B cell (primary cell): Measurements from ENCODE around the gene CACNA1D. TPM values are rescaled to one million over a fixed set of nuclear protein-coding genes. Genes with fewer than 3 reads are reported as not detected.

Experiments used
- ATAC-seq: fragments of 200-7000 bp; cut with Tn5 transposase; one replicate; pipeline ENCODE4 v1.10.0; 2021; ENCODE audit warnings: low read depth, mild to moderate bottlenecking, moderate number of reproducible peaks, moderate library complexity
- CTCF ChIA-PET: fragments of 350-600 bp; sonication (Branson Sonifier 250); formaldehyde crosslinking; loops from one replicate; lab custom pipeline; 2021; ENCODE audit warnings: antibody characterized with exemption, inconsistent platforms; lab: Charles Lee
- POLR2A ChIA-PET: fragments of 350-600 bp; sonication (Branson Sonifier 250); formaldehyde crosslinking; loops from one replicate; lab custom pipeline; 2021; ENCODE audit warnings: antibody characterized with exemption; lab: Charles Lee
- DNase-seq: peaks from one replicate; pipeline ENCODE4 v3.0.0; 2013
- H2AFZ ChIP-seq: 2 replicates; pipeline ENCODE4 v1.6.1; 2012; ENCODE audit warnings: mild to moderate bottlenecking, low read depth, low read length; ENCODE audit not compliant: insufficient read depth, poor library complexity, severe bottlenecking
- H3K27ac ChIP-seq, 2 donors: 1 replicate in 1 of 2; 2 replicates in 1 of 2; pipeline ENCODE4 v1.5.1; 2012 to 2013; ENCODE audit warnings: low read length in 2 of 2, mild to moderate bottlenecking in 2 of 2, moderate library complexity in 1 of 2
- H3K27me3 ChIP-seq, 4 experiments: fragments of 200-600 bp in 1 of 4; sonication (generic) in 1 of 4; replicated peaks in 1 of 4; 1 replicate in 2 of 4; 2 replicates in 2 of 4; pipeline versions ENCODE4 v1.6.1 to v1.7.0; 2013 to 2016; ENCODE audit warnings: low read length in 3 of 4, mild to moderate bottlenecking in 2 of 4, mixed read lengths in 1 of 4, moderate library complexity in 1 of 4; ENCODE audit not compliant: insufficient read depth in 4 of 4, control insufficient read depth in 3 of 4; ENCODE audit errors: control extremely low read depth in 1 of 4
- H3K36me3 ChIP-seq, 2 experiments: replicated peaks in 1 of 2; 1 replicate in 1 of 2; 2 replicates in 1 of 2; pipeline versions ENCODE4 v1.6.1 to v1.7.1; 2013; ENCODE audit warnings: low read length in 1 of 2; ENCODE audit not compliant: insufficient read depth in 2 of 2, control insufficient read depth in 1 of 2; ENCODE audit errors: control extremely low read depth in 1 of 2, extremely low read depth in 1 of 2
- H3K4me1 ChIP-seq, 2 donors: fragments of 200-600 bp in 1 of 2; sonication (generic) in 1 of 2; 1 replicate in 1 of 2; 2 replicates in 1 of 2; pipeline versions ENCODE4 v1.5.1 to v1.6.1; 2013 to 2017; ENCODE audit warnings: low read length in 2 of 2; ENCODE audit not compliant: control insufficient read depth in 2 of 2, insufficient read depth in 2 of 2
- H3K4me2 ChIP-seq: replicated peaks from 2 replicates; pipeline ENCODE3; 2012; ENCODE audit warnings: mild to moderate bottlenecking, low read depth, low read length; ENCODE audit not compliant: poor library complexity, severe bottlenecking
- H3K4me3 ChIP-seq, 5 experiments: fragments of 200-600 bp in 1 of 5; sonication (generic) in 1 of 5; 1 replicate in 3 of 5; 2 replicates in 2 of 5; pipeline versions ENCODE4 v1.5.1 to v1.7.0; 2011 to 2016; ENCODE audit warnings: low read length in 4 of 5, mild to moderate bottlenecking in 4 of 5, low read depth in 2 of 5, control low read depth in 1 of 5, moderate library complexity in 1 of 5; ENCODE audit not compliant: insufficient read depth in 1 of 5; ENCODE audit errors: control extremely low read depth in 1 of 5, extremely low read depth in 1 of 5
- H3K79me2 ChIP-seq: fragments of 200-600 bp; sonication (generic); one replicate; pipeline ENCODE4 v1.6.0; 2016; ENCODE audit warnings: low read length; ENCODE audit not compliant: control insufficient read depth, insufficient read depth
- H3K9ac ChIP-seq: fragments of 200-600 bp; sonication (generic); 2 replicates; pipeline ENCODE4 v1.6.1; 2017; ENCODE audit warnings: mild to moderate bottlenecking, low read length, moderate library complexity
- H3K9me3 ChIP-seq, 3 donors: one replicate each; pipeline versions ENCODE4 v1.6.1 to v1.7.1; 2013; ENCODE audit warnings: low read length in 2 of 3; ENCODE audit not compliant: control insufficient read depth in 2 of 3, insufficient read depth in 1 of 3; ENCODE audit errors: control extremely low read depth in 1 of 3
- H4K20me1 ChIP-seq: 2 replicates; pipeline ENCODE4 v1.6.0; 2012; ENCODE audit warnings: mild to moderate bottlenecking, low read length; ENCODE audit not compliant: insufficient read depth, control insufficient read depth, poor library complexity, severe bottlenecking
- H3K27ac Mint-ChIP-seq: one replicate; pipeline ENCODE4 v1.8.0; 2021; ENCODE audit warnings: mixed read lengths
- H3K27me3 Mint-ChIP-seq: one replicate; pipeline ENCODE4 v1.8.0; 2021; ENCODE audit warnings: mixed read lengths
- H3K4me1 Mint-ChIP-seq: one replicate; pipeline ENCODE4 v1.8.0; 2021; ENCODE audit warnings: mixed read lengths
- H3K4me3 Mint-ChIP-seq: one replicate; pipeline ENCODE4 v1.8.0; 2021; ENCODE audit warnings: mixed read lengths
- H3K9me3 Mint-ChIP-seq: one replicate; pipeline ENCODE4 v1.8.0; 2022; ENCODE audit warnings: mixed read lengths; ENCODE audit not compliant: insufficient read depth
- CTCF ChIP-seq: fragments of 200-600 bp; IDR thresholded peaks from one replicate; pipeline ENCODE4 v1.8.0; 2022; ENCODE audit warnings: antibody characterized with exemption, mild to moderate bottlenecking
- EZH2 ChIP-seq: IDR thresholded peaks from 2 replicates; pipeline ENCODE4 v1.6.1; 2012; ENCODE audit warnings: borderline replicate concordance, low read depth, mild to moderate bottlenecking, moderate library complexity, low read length; ENCODE audit not compliant: insufficient read depth, poor library complexity, severe bottlenecking
- WGBS: methylation state at CpG from one replicate; pipeline ENCODE4 v1.1.5; 2013; ENCODE audit warnings: missing lambda C conversion rate; ENCODE audit not compliant: insufficient coverage; 5-methylcytosine and 5-hydroxymethylcytosine counted together
- intact Hi-C: fragments of 100-400 bp; cut with micrococcal nuclease; formaldehyde crosslinking; loops from one replicate; pipeline ENCODE4 v1.10.0; 2022
- polyA plus RNA-seq: library from polyadenylated mRNA; depleted of rRNA; stranded (reverse); fragments of >200 nt; gene quantifications from 2 replicates; pipeline ENCODE4 v1.2.3, GENCODE V29; 2012
- total RNA-seq, 2 donors: library from RNA; stranded (reverse); fragments of 120-200 nt in 1 of 2; gene quantifications; 1 replicate in 1 of 2; 2 replicates in 1 of 2; pipeline versions ENCODE4 v1.2.3 to v1.2.4, GENCODE V29; 2013 to 2022

CACNA1D gene
- total and polyA plus RNA-seq, 2 donors (not counting 1 experiment from before 2014, with no cell fraction given), result 0.06 to 0.07 TPM

GRCh38 chr3:53624061-53624857 lies 129.8 kb downstream of the CACNA1D start:
- no peak overlapping the region for H3K27ac Mint-ChIP-seq
- H3K9me3 Mint-ChIP-seq, result no peaks in the 10 kb centered on the region
- intact Hi-C loops, result no loop called here
- peaks cover 37% of the 10 kb centered on the region for H3K27me3 Mint-ChIP-seq
- H4K20me1 ChIP-seq, result no peaks in the 10 kb centered on the region
- no peaks in the 10 kb centered on the region for H3K4me1 ChIP-seq
- 94% methylated on average over 5 of the region's 10 CpGs for WGBS
- H3K9ac ChIP-seq, result no peak overlapping the region
- no peak for ATAC-seq
- H3K79me2 ChIP-seq, result no peaks in the 10 kb centered on the region
- ChIA-PET CTCF (no interaction called here), POLR2A (no interaction called here)
- TF ChIP-seq EZH2 (no peak), CTCF (no peak)
- no peaks in the 10 kb centered on the region for H3K36me3 ChIP-seq
- H3K27me3 ChIP-seq, result peaks cover 0 to 10% (median under 1%) of the 10 kb centered on the region in 4 experiments
- H3K4me3 Mint-ChIP-seq, result no peak overlapping the region
- H3K4me2 ChIP-seq, result no peak overlapping the region
- no peak overlapping the region for H3K27ac ChIP-seq
- DNase-seq, result no peak
- no peak overlapping the region for H2AFZ ChIP-seq
- no peaks in the 10 kb centered on the region for H3K9me3 ChIP-seq
- H3K4me3 ChIP-seq, result no peak overlapping the region
- H3K4me1 Mint-ChIP-seq, result no peaks in the 10 kb centered on the region

GRCh38 chr3:53626876-53627275 lies 132.5 kb downstream of the CACNA1D start:
- ATAC-seq, result no peak

More at GRCh38 chr3:53626876-53627275, 132.5 kb downstream of the CACNA1D start:
- intact Hi-C loops, result no loop called here
- DNase-seq, result no peak
- no peaks in the 10 kb centered on the region for H3K4me1 Mint-ChIP-seq
- Histone ChIP-seq H2AFZ (no peak overlapping the region), H3K27me3 (peaks cover 0 to 6% (median 2%) of the 10 kb centered on the region in 4 experiments), H3K4me2 (no peak overlapping the region), H3K27ac (no peak overlapping the region), H3K36me3 (no peaks in the 10 kb centered on the region), H3K4me1 (no peaks in the 10 kb centered on the region), H3K79me2 (no peaks in the 10 kb centered on the region), H3K9ac (no peak overlapping the region), H4K20me1 (no peaks in the 10 kb centered on the region), H3K9me3 (no peaks in the 10 kb centered on the region), H3K4me3 (no peak overlapping the region)
- H3K27ac Mint-ChIP-seq, result no peak overlapping the region
- ChIA-PET CTCF (no interaction called here), POLR2A (no interaction called here)
- 100% methylated on average over 1 of the region's 3 CpGs for WGBS
- H3K27me3 Mint-ChIP-seq, result peaks cover 32% of the 10 kb centered on the region
- TF ChIP-seq CTCF (no peak), EZH2 (no peak)
- H3K4me3 Mint-ChIP-seq, result no peak overlapping the region
- no peaks in the 10 kb centered on the region for H3K9me3 Mint-ChIP-seq
